B cell (primary cell): ENCODE data around the gene KIF2A. TPM values are rescaled to one million over a fixed set of nuclear protein-coding genes. Genes with fewer than 3 reads are reported as not detected.

Source experiments
- ATAC-seq: fragments of 200-7000 bp; cut with Tn5 transposase; one replicate; pipeline ENCODE4 v1.10.0; 2021; ENCODE audit warnings: low read depth, mild to moderate bottlenecking, moderate number of reproducible peaks, moderate library complexity
- CTCF ChIA-PET: fragments of 350-600 bp; sonication (Branson Sonifier 250); formaldehyde crosslinking; loops from one replicate; lab custom pipeline; 2021; ENCODE audit warnings: antibody characterized with exemption, inconsistent platforms; lab: Charles Lee
- POLR2A ChIA-PET: fragments of 350-600 bp; sonication (Branson Sonifier 250); formaldehyde crosslinking; loops from one replicate; lab custom pipeline; 2021; ENCODE audit warnings: antibody characterized with exemption; lab: Charles Lee
- DNase-seq: peaks from one replicate; pipeline ENCODE4 v3.0.0; 2013
- H2AFZ ChIP-seq: 2 replicates; pipeline ENCODE4 v1.6.1; 2012; ENCODE audit warnings: mild to moderate bottlenecking, low read depth, low read length; ENCODE audit not compliant: insufficient read depth, poor library complexity, severe bottlenecking
- H3K27ac ChIP-seq, 2 donors: 1 replicate in 1 of 2; 2 replicates in 1 of 2; pipeline ENCODE4 v1.5.1; 2012 to 2013; ENCODE audit warnings: low read length in 2 of 2, mild to moderate bottlenecking in 2 of 2, moderate library complexity in 1 of 2
- H3K27me3 ChIP-seq, 4 experiments: fragments of 200-600 bp in 1 of 4; sonication (generic) in 1 of 4; replicated peaks in 1 of 4; 1 replicate in 2 of 4; 2 replicates in 2 of 4; pipeline versions ENCODE4 v1.6.1 to v1.7.0; 2013 to 2016; ENCODE audit warnings: low read length in 3 of 4, mild to moderate bottlenecking in 2 of 4, mixed read lengths in 1 of 4, moderate library complexity in 1 of 4; ENCODE audit not compliant: insufficient read depth in 4 of 4, control insufficient read depth in 3 of 4; ENCODE audit errors: control extremely low read depth in 1 of 4
- H3K36me3 ChIP-seq, 2 experiments: replicated peaks in 1 of 2; 1 replicate in 1 of 2; 2 replicates in 1 of 2; pipeline versions ENCODE4 v1.6.1 to v1.7.1; 2013; ENCODE audit warnings: low read length in 1 of 2; ENCODE audit not compliant: insufficient read depth in 2 of 2, control insufficient read depth in 1 of 2; ENCODE audit errors: control extremely low read depth in 1 of 2, extremely low read depth in 1 of 2
- H3K4me1 ChIP-seq, 2 donors: fragments of 200-600 bp in 1 of 2; sonication (generic) in 1 of 2; 1 replicate in 1 of 2; 2 replicates in 1 of 2; pipeline versions ENCODE4 v1.5.1 to v1.6.1; 2013 to 2017; ENCODE audit warnings: low read length in 2 of 2; ENCODE audit not compliant: control insufficient read depth in 2 of 2, insufficient read depth in 2 of 2
- H3K4me2 ChIP-seq: replicated peaks from 2 replicates; pipeline ENCODE3; 2012; ENCODE audit warnings: mild to moderate bottlenecking, low read depth, low read length; ENCODE audit not compliant: poor library complexity, severe bottlenecking
- H3K4me3 ChIP-seq, 5 experiments: fragments of 200-600 bp in 1 of 5; sonication (generic) in 1 of 5; 1 replicate in 3 of 5; 2 replicates in 2 of 5; pipeline versions ENCODE4 v1.5.1 to v1.7.0; 2011 to 2016; ENCODE audit warnings: low read length in 4 of 5, mild to moderate bottlenecking in 4 of 5, low read depth in 2 of 5, control low read depth in 1 of 5, moderate library complexity in 1 of 5; ENCODE audit not compliant: insufficient read depth in 1 of 5; ENCODE audit errors: control extremely low read depth in 1 of 5, extremely low read depth in 1 of 5
- H3K79me2 ChIP-seq: fragments of 200-600 bp; sonication (generic); one replicate; pipeline ENCODE4 v1.6.0; 2016; ENCODE audit warnings: low read length; ENCODE audit not compliant: control insufficient read depth, insufficient read depth
- H3K9ac ChIP-seq: fragments of 200-600 bp; sonication (generic); 2 replicates; pipeline ENCODE4 v1.6.1; 2017; ENCODE audit warnings: mild to moderate bottlenecking, low read length, moderate library complexity
- H3K9me3 ChIP-seq, 3 donors: one replicate each; pipeline versions ENCODE4 v1.6.1 to v1.7.1; 2013; ENCODE audit warnings: low read length in 2 of 3; ENCODE audit not compliant: control insufficient read depth in 2 of 3, insufficient read depth in 1 of 3; ENCODE audit errors: control extremely low read depth in 1 of 3
- H4K20me1 ChIP-seq: 2 replicates; pipeline ENCODE4 v1.6.0; 2012; ENCODE audit warnings: mild to moderate bottlenecking, low read length; ENCODE audit not compliant: insufficient read depth, control insufficient read depth, poor library complexity, severe bottlenecking
- H3K27ac Mint-ChIP-seq: one replicate; pipeline ENCODE4 v1.8.0; 2021; ENCODE audit warnings: mixed read lengths
- H3K27me3 Mint-ChIP-seq: one replicate; pipeline ENCODE4 v1.8.0; 2021; ENCODE audit warnings: mixed read lengths
- H3K4me1 Mint-ChIP-seq: one replicate; pipeline ENCODE4 v1.8.0; 2021; ENCODE audit warnings: mixed read lengths
- H3K4me3 Mint-ChIP-seq: one replicate; pipeline ENCODE4 v1.8.0; 2021; ENCODE audit warnings: mixed read lengths
- H3K9me3 Mint-ChIP-seq: one replicate; pipeline ENCODE4 v1.8.0; 2022; ENCODE audit warnings: mixed read lengths; ENCODE audit not compliant: insufficient read depth
- CTCF ChIP-seq: fragments of 200-600 bp; IDR thresholded peaks from one replicate; pipeline ENCODE4 v1.8.0; 2022; ENCODE audit warnings: antibody characterized with exemption, mild to moderate bottlenecking
- EZH2 ChIP-seq: IDR thresholded peaks from 2 replicates; pipeline ENCODE4 v1.6.1; 2012; ENCODE audit warnings: borderline replicate concordance, low read depth, mild to moderate bottlenecking, moderate library complexity, low read length; ENCODE audit not compliant: insufficient read depth, poor library complexity, severe bottlenecking
- WGBS: methylation state at CpG from one replicate; pipeline ENCODE4 v1.1.5; 2013; ENCODE audit warnings: missing lambda C conversion rate; ENCODE audit not compliant: insufficient coverage; 5-methylcytosine and 5-hydroxymethylcytosine counted together
- intact Hi-C: fragments of 100-400 bp; cut with micrococcal nuclease; formaldehyde crosslinking; loops from one replicate; pipeline ENCODE4 v1.10.0; 2022
- polyA plus RNA-seq: library from polyadenylated mRNA; depleted of rRNA; stranded (reverse); fragments of >200 nt; gene quantifications from 2 replicates; pipeline ENCODE4 v1.2.3, GENCODE V29; 2012
- total RNA-seq, 2 donors: library from RNA; stranded (reverse); fragments of 120-200 nt in 1 of 2; gene quantifications; 1 replicate in 1 of 2; 2 replicates in 1 of 2; pipeline versions ENCODE4 v1.2.3 to v1.2.4, GENCODE V29; 2013 to 2022

Gene KIF2A
- total and polyA plus RNA-seq, 2 donors (not counting 1 experiment from before 2014, with no cell fraction given): 12.9 to 59.0 TPM

GRCh38 chr5:62258654-62259053 lies 47.4 kb upstream of the KIF2A start:
- H4K20me1 ChIP-seq: no peaks in the 10 kb centered on the region
- CTCF ChIA-PET: no interaction called here
- Mint-ChIP-seq H3K27ac (no peak overlapping the region), H3K27me3 (no peaks in the 10 kb centered on the region), H3K4me1 (peaks cover 11% of the 10 kb centered on the region), H3K4me3 (no peak overlapping the region), H3K9me3 (no peaks in the 10 kb centered on the region)
- H2AFZ ChIP-seq: no peak overlapping the region
- no peak overlapping the region for H3K4me3 ChIP-seq
- no peak overlapping the region for H3K27ac ChIP-seq
- H3K4me2 ChIP-seq: no peak overlapping the region
- ATAC-seq: no peak
- POLR2A ChIA-PET: no interaction called here
- no peak overlapping the region for H3K9ac ChIP-seq
- no peaks in the 10 kb centered on the region for H3K9me3 ChIP-seq
- no peak for DNase-seq
- H3K27me3 ChIP-seq: no peaks in the 10 kb centered on the region
- peaks cover 9 to 10% of the 10 kb centered on the region in 2 donors for H3K4me1 ChIP-seq
- no peaks in the 10 kb centered on the region for H3K36me3 ChIP-seq
- intact Hi-C loops: no loop called here
- H3K79me2 ChIP-seq: no peaks in the 10 kb centered on the region
- TF ChIP-seq EZH2 (no peak), CTCF (no peak)

- Histone ChIP-seq H2AFZ (no peak overlapping the region), H3K79me2 (no peaks in the 10 kb centered on the region), H3K4me3 (no peak overlapping the region), H3K27me3 (no peaks in the 10 kb centered on the region), H3K4me1 (peaks cover 9 to 10% of the 10 kb centered on the region in 2 donors), H3K27ac (no peak overlapping the region), H4K20me1 (no peaks in the 10 kb centered on the region), H3K36me3 (no peaks in the 10 kb centered on the region), H3K9me3 (no peaks in the 10 kb centered on the region), H3K4me2 (no peak overlapping the region), H3K9ac (no peak overlapping the region)
- H3K4me3 Mint-ChIP-seq: no peak overlapping the region
- H3K9me3 Mint-ChIP-seq: no peaks in the 10 kb centered on the region
- intact Hi-C loops: no loop called here
- ATAC-seq: no peak
- POLR2A ChIA-PET: no interaction called here
- CTCF ChIA-PET: no interaction called here
- no peak for DNase-seq
- no peak for TF ChIP-seq CTCF
- TF ChIP-seq EZH2: no peak
- no peaks in the 10 kb centered on the region for H3K27me3 Mint-ChIP-seq
- 100% methylated on average over 1 of the region's 2 CpGs for WGBS
- H3K27ac Mint-ChIP-seq: no peak overlapping the region
- H3K4me1 Mint-ChIP-seq: peaks cover 11% of the 10 kb centered on the region
Measured at GRCh38 chr5:62259699-62260250, 46.2 kb upstream of the KIF2A start.
